GM12878 (cell line): ENCODE data around the gene CYTH2. TPM values are rescaled to one million over a fixed set of nuclear protein-coding genes. Genes with fewer than 3 reads are reported as not detected.

Source experiments
- ATAC-seq: fragments of 200-7000 bp; cut with Tn5 transposase; 3 replicates; pipeline ENCODE4 v1.9.1; 2020; ENCODE audit warnings: mild to moderate bottlenecking, moderate library complexity
- BruUV-seq: library from RNA; stranded (reverse); fragments of 400-500 nt; replicated peaks from 2 replicates; lab custom pipeline; 2021; lab: Mats Ljungman, UMichigan
- CTCF ChIA-PET: fragments of 300-600 bp; sonication (Branson Sonifier 250); formaldehyde crosslinking; extraction: SDS; loops from one replicate; lab custom pipeline; 2021; ENCODE audit warnings: inconsistent platforms; lab: Yijun Ruan, JAX
- POLR2A ChIA-PET: fragments of 350-600 bp; formaldehyde crosslinking; extraction: SDS; loops from one replicate; lab custom pipeline; 2021; ENCODE audit warnings: inconsistent platforms; lab: Charles Lee
- RAD21 ChIA-PET: fragments of 300-600 bp; sonication (Branson Sonifier 250); formaldehyde crosslinking; loops from one replicate; lab custom pipeline; 2023; ENCODE audit warnings: antibody characterized with exemption; ENCODE audit not compliant: unreplicated experiment; lab: Charles Lee
- SMC1A ChIA-PET: fragments of 300-600 bp; sonication (Branson Sonifier 250); formaldehyde crosslinking; loops from one replicate; lab custom pipeline; 2023; ENCODE audit not compliant: unreplicated experiment, uncharacterized antibody; lab: Charles Lee
- DNase-seq: peaks from one replicate; pipeline ENCODE4 v3.0.0-alpha.2; 2011; ENCODE audit warnings: low read depth, low spot score
- FAIRE-seq: peaks from 3 replicates; lab custom pipeline; 2011; peaks lifted over from hg19 to GRCh38; lab: Jason Lieb, UNC
- H2AFZ ChIP-seq: 2 replicates; pipeline ENCODE4 v1.6.0; 2011; ENCODE audit warnings: low read depth, low read length, control low read depth; ENCODE audit not compliant: control insufficient read depth
- H3K27ac ChIP-seq: 2 replicates; pipeline ENCODE4 v1.5.1; 2011; ENCODE audit warnings: control low read depth; ENCODE audit not compliant: control insufficient read depth, insufficient read depth
- H3K27me3 ChIP-seq, 2 experiments: replicated peaks in 1 of 2; 2 replicates each; pipeline versions ENCODE4 v1.6.0 to v1.6.1; 2011; ENCODE audit warnings: low read length in 1 of 2; ENCODE audit not compliant: control insufficient read depth in 2 of 2, insufficient read depth in 2 of 2
- H3K36me3 ChIP-seq, 2 experiments: 2 replicates each; pipeline ENCODE4 v1.5.1; 2011; ENCODE audit warnings: low read length in 1 of 2; ENCODE audit not compliant: control insufficient read depth in 2 of 2, insufficient read depth in 2 of 2
- H3K4me1 ChIP-seq: 2 replicates; pipeline ENCODE4 v1.6.1; 2011; ENCODE audit warnings: mild to moderate bottlenecking, low read length, moderate library complexity, mixed read lengths; ENCODE audit not compliant: control insufficient read depth, insufficient read depth
- H3K4me2 ChIP-seq: 2 replicates; pipeline ENCODE4 v1.6.0; 2011; ENCODE audit warnings: control low read depth; ENCODE audit not compliant: control insufficient read depth, insufficient read depth
- H3K4me3 ChIP-seq: fragments of 200-600 bp; sonication (generic); 2 replicates; pipeline ENCODE4 v1.5.1; 2016
- H3K79me2 ChIP-seq: 2 replicates; pipeline ENCODE4 v1.6.0; 2011; ENCODE audit warnings: low read length; ENCODE audit not compliant: control insufficient read depth, insufficient read depth
- H3K9ac ChIP-seq: 2 replicates; pipeline ENCODE4 v1.8.0; 2011; ENCODE audit warnings: low read length, control low read depth, mixed read lengths; ENCODE audit not compliant: control insufficient read depth, insufficient read depth
- H3K9me3 ChIP-seq: replicated peaks from 3 replicates; pipeline ENCODE4 v1.5.1; 2011; ENCODE audit warnings: mild to moderate bottlenecking, low read length; ENCODE audit not compliant: control insufficient read depth, insufficient read depth
- H4K20me1 ChIP-seq: 2 replicates; pipeline ENCODE4 v1.6.0; 2011; ENCODE audit not compliant: control insufficient read depth, insufficient read depth
- CHD1 ChIP-seq: IDR thresholded peaks from 2 replicates; pipeline ENCODE4 v1.6.1; 2012; ENCODE audit warnings: low read depth, low read length, improper control_type of control experiment
- CHD2 ChIP-seq: IDR thresholded peaks from 2 replicates; pipeline ENCODE4 v1.6.1; 2011; ENCODE audit warnings: low read depth, low read length, improper control_type of control experiment, borderline replicate concordance
- FOXM1 ChIP-seq: IDR thresholded peaks from 2 replicates; pipeline ENCODE4 v1.6.1; 2012; ENCODE audit warnings: low read depth, mild to moderate bottlenecking, inconsistent platforms, low read length, moderate library complexity
- JUNB ChIP-seq: IDR thresholded peaks from 2 replicates; pipeline ENCODE4 v1.6.1; 2016; ENCODE audit warnings: antibody characterized with exemption, mild to moderate bottlenecking
- LARP7 ChIP-seq: fragments of 450-650 bp; IDR thresholded peaks from 2 replicates; pipeline ENCODE4 v1.6.1; 2017; ENCODE audit warnings: mild to moderate bottlenecking
- MAX ChIP-seq: IDR thresholded peaks from 2 replicates; pipeline ENCODE4 v1.6.1; 2012; ENCODE audit warnings: low read depth, low read length, improper control_type of control experiment
- RBBP5 ChIP-seq: fragments of 200-600 bp; sonication (generic); conservative IDR thresholded peaks from 2 replicates; pipeline ENCODE4 v1.6.1; 2016
- SMAD5 ChIP-seq: IDR thresholded peaks from 2 replicates; pipeline ENCODE4 v1.6.1; 2016; ENCODE audit warnings: antibody characterized with exemption, low read depth
- STAT3 ChIP-seq: IDR thresholded peaks from 2 replicates; pipeline ENCODE4 v1.6.1; 2011; ENCODE audit warnings: low read depth, low read length, improper control_type of control experiment
- SUZ12 ChIP-seq: fragments of 200-600 bp; sonication (generic); IDR thresholded peaks from one replicate; pipeline ENCODE4 v1.6.1; 2018; ENCODE audit warnings: antibody characterized with exemption, mild to moderate bottlenecking; ENCODE audit not compliant: unreplicated experiment
- TCF7 ChIP-seq: IDR thresholded peaks from 2 replicates; pipeline ENCODE4 v1.6.1; 2014; ENCODE audit warnings: antibody characterized with exemption, borderline replicate concordance
- YY1 ChIP-seq: IDR thresholded peaks from 2 replicates; pipeline ENCODE4 v1.6.1; 2011; ENCODE audit warnings: low read depth, mild to moderate bottlenecking, low read length
- ZBTB11 ChIP-seq: fragments of 450-650 bp; formaldehyde crosslinking; IDR thresholded peaks from 2 replicates; pipeline ENCODE4 v1.5.0; 2022; ENCODE audit warnings: mild to moderate bottlenecking, missing genetic modification characterization
- WGBS: methylation state at CpG from one replicate; pipeline ENCODE4 v1.1.6; 2016; ENCODE audit warnings: low lambda C conversion rate; ENCODE audit not compliant: insufficient replicate concordance, insufficient coverage; ENCODE audit errors: missing lambda C conversion rate; 5-methylcytosine and 5-hydroxymethylcytosine counted together
- in situ Hi-C: fragments of 300-500 bp; cut with MboI; formaldehyde crosslinking; loops from 9 replicates; pipeline ENCODE4 v1.14.3; 2018; ENCODE audit warnings: mixed read lengths
- intact Hi-C: fragments of 100-400 bp; cut with micrococcal nuclease; formaldehyde crosslinking; loops from one replicate; pipeline ENCODE4 v1.14.2; 2022; ENCODE audit not compliant: unreplicated experiment
- polyA plus RNA-seq, 11 experiments: library from polyadenylated mRNA; depleted of rRNA in 4 of 11; unstranded in 6 of 11; stranded (reverse) in 5 of 11; fragments of >200 nt; fragmentation: Nextera tagmentation in 4 of 11; fragmentation: Illumina TruSeq in 1 of 11; extraction: Ambion mirVana in 4 of 11; extraction: Trizol in 1 of 11; gene quantifications; 1 replicate in 1 of 11; 2 replicates in 10 of 11; pipeline versions ENCODE4 v1.2.1 to v1.2.3, GENCODE V29; 2011 to 2016; ENCODE audit warnings: inconsistent platforms in 2 of 11, missing spikeins in 2 of 11, low read depth in 1 of 11
- total RNA-seq, 4 experiments: library from RNA; depleted of rRNA in 3 of 4; stranded (reverse); fragments of >200 nt in 3 of 4; fragmentation: Illumina TruSeq in 1 of 4; extraction: Trizol in 1 of 4; gene quantifications; 2 replicates each; pipeline versions ENCODE4 v1.2.1 to v1.2.3, GENCODE V29; 2013 to 2021

The CYTH2 gene
- total and polyA plus RNA-seq, 10 of the 15 experiments (the other 5 are each of a cell fraction or from before 2014, with no cell fraction given), result 1.3 to 31.9 (median 22.2) TPM

- FAIRE-seq, result no peak
- Histone ChIP-seq H4K20me1 (no peaks in the 10 kb centered on the region), H3K79me2 (no peaks in the 10 kb centered on the region), H3K4me1 (no peaks in the 10 kb centered on the region), H3K36me3 (no peaks in the 10 kb centered on the region), H3K9ac (no peak overlapping the region), H3K4me3 (no peak overlapping the region), H2AFZ (no peak overlapping the region), H3K27ac (no peak overlapping the region), H3K27me3 (no peaks in the 10 kb centered on the region), H3K4me2 (no peak overlapping the region), H3K9me3 (no peaks in the 10 kb centered on the region; the same call in none of the 3 replicates)
- intact Hi-C loops (no loop called here), in situ Hi-C loops (no loop called here)
- BruUV-seq, result no TSS peak
- ChIA-PET SMC1A (no interaction called here), CTCF (interaction anchor here (0.6 to 1.8 kb wide), 3 partner anchors 9 to 60 kb away, joined by 3 to 6 read pairs (median 3); no protein-coding TSS in a partner anchor), RAD21 (no interaction called here), POLR2A (interaction anchor here (0.6 kb wide), 1 partner anchor 9 kb away, joined by 5 read pairs; no protein-coding TSS in a partner anchor)
- 83% methylated on average over 5 of the region's 5 CpGs for WGBS
- no peak for DNase-seq
- TF ChIP-seq STAT3 (no peak), SMAD5 (no peak), RBBP5 (no peak), TCF7 (no peak), LARP7 (no peak), FOXM1 (no peak), CHD2 (no peak), SUZ12 (no peak)
- no peak for ATAC-seq
Measured at GRCh38 chr19:48524732-48525131, 55.6 kb downstream of the CYTH2 start.

GRCh38 chr19:48529156-48529555 is 60.0 kb downstream of the CYTH2 start:
- Histone ChIP-seq H2AFZ (no peak overlapping the region), H3K9me3 (no peaks in the 10 kb centered on the region; the same call in 1 of the 3 replicates), H3K27ac (no peak overlapping the region), H3K4me3 (no peak overlapping the region), H3K79me2 (no peaks in the 10 kb centered on the region), H3K9ac (no peak overlapping the region), H3K4me2 (no peak overlapping the region), H3K27me3 (no peaks in the 10 kb centered on the region), H3K4me1 (no peaks in the 10 kb centered on the region), H4K20me1 (no peaks in the 10 kb centered on the region), H3K36me3 (no peaks in the 10 kb centered on the region)
- BruUV-seq, result no TSS peak
- POLR2A ChIA-PET, result no interaction called here
- SMC1A ChIA-PET, result no interaction called here
- intact Hi-C loops (no loop called here), in situ Hi-C loops (no loop called here)
- WGBS, result 72% methylated on average over 4 of the region's 4 CpGs
- peak; percentile 71 for TF ChIP-seq YY1
- no peak for TF ChIP-seq MAX
- no peak for TF ChIP-seq ZBTB11 (CRISPR knock-in tag)
- TF ChIP-seq CHD1, result no peak
- TF ChIP-seq JUNB, result no peak
- CTCF ChIA-PET, result no interaction called here
- ATAC-seq, result no peak
- DNase-seq, result no peak
- RAD21 ChIA-PET, result no interaction called here
- no peak for FAIRE-seq
